Osteocyte (in vitro differentiated cells): Measurements from ENCODE around the gene ACSL1. TPM values are rescaled to one million over a fixed set of nuclear protein-coding genes. Genes with fewer than 3 reads are reported as not detected.

Experiments used
- DNase-seq: peaks from one replicate; pipeline ENCODE4 v3.0.0; 2021; ENCODE audit warnings: mixed read lengths; ENCODE audit not compliant: unreplicated experiment; ENCODE audit errors: extremely low spot score
- H3K27ac Mint-ChIP-seq: one replicate; pipeline ENCODE4 v1.8.0; 2021; ENCODE audit warnings: mild to moderate bottlenecking, mixed read lengths; ENCODE audit not compliant: unreplicated experiment
- H3K27me3 Mint-ChIP-seq: one replicate; pipeline ENCODE4 v1.8.0; 2021; ENCODE audit warnings: mixed read lengths; ENCODE audit not compliant: unreplicated experiment
- H3K36me3 Mint-ChIP-seq: one replicate; pipeline ENCODE4 v1.8.0; 2021; ENCODE audit warnings: mixed read lengths; ENCODE audit not compliant: unreplicated experiment
- H3K4me1 Mint-ChIP-seq: one replicate; pipeline ENCODE4 v1.8.0; 2021; ENCODE audit warnings: mixed read lengths; ENCODE audit not compliant: unreplicated experiment
- H3K4me3 Mint-ChIP-seq: one replicate; pipeline ENCODE4 v1.8.0; 2021; ENCODE audit warnings: mild to moderate bottlenecking, moderate library complexity, mixed read lengths; ENCODE audit not compliant: unreplicated experiment
- H3K9me3 Mint-ChIP-seq: one replicate; pipeline ENCODE4 v1.8.0; 2021; ENCODE audit warnings: mixed read lengths; ENCODE audit not compliant: unreplicated experiment
- CTCF ChIP-seq: fragments of 200-600 bp; sonication (generic); IDR thresholded peaks from 2 replicates; pipeline ENCODE4 v1.5.0; 2021; ENCODE audit warnings: antibody characterized with exemption, mild to moderate bottlenecking, moderate library complexity
- total RNA-seq: library from RNA; stranded (reverse); gene quantifications from 2 replicates; pipeline ENCODE4 v1.2.1, GENCODE V29; 2021

Gene ACSL1
- total RNA-seq, 1 donor from 2014 or later = 28.6 TPM

GRCh38 chr4:184728858-184729257, 96.9 kb downstream of the ACSL1 start:
- no peak overlapping the region for H3K4me3 Mint-ChIP-seq
- no peaks in the 10 kb centered on the region for H3K36me3 Mint-ChIP-seq
- H3K9me3 Mint-ChIP-seq = no peaks in the 10 kb centered on the region
- no peak for DNase-seq
- TF ChIP-seq CTCF = no peak
- H3K4me1 Mint-ChIP-seq = peaks cover 32% of the 10 kb centered on the region
- H3K27me3 Mint-ChIP-seq = no peaks in the 10 kb centered on the region
- H3K27ac Mint-ChIP-seq = peak overlapping the region; percentile 6

- H3K27ac Mint-ChIP-seq = no peak overlapping the region
- DNase-seq = no peak
- H3K9me3 Mint-ChIP-seq = no peaks in the 10 kb centered on the region
- H3K36me3 Mint-ChIP-seq = no peaks in the 10 kb centered on the region
- no peak overlapping the region for H3K4me3 Mint-ChIP-seq
- no peaks in the 10 kb centered on the region for H3K27me3 Mint-ChIP-seq
- peaks cover 22% of the 10 kb centered on the region for H3K4me1 Mint-ChIP-seq
- no peak for TF ChIP-seq CTCF
These were observed 98.3 kb downstream of the ACSL1 start for GRCh38 chr4:184727430-184727829.

GRCh38 chr4:184722798-184723197, 103.0 kb downstream of the ACSL1 start:
- no peak overlapping the region for H3K27ac Mint-ChIP-seq
- H3K9me3 Mint-ChIP-seq = peaks cover 15% of the 10 kb centered on the region
- no peak for TF ChIP-seq CTCF
- H3K27me3 Mint-ChIP-seq = no peaks in the 10 kb centered on the region
- no peaks in the 10 kb centered on the region for H3K4me1 Mint-ChIP-seq
- no peak for DNase-seq
- peaks cover 12% of the 10 kb centered on the region for H3K36me3 Mint-ChIP-seq
- H3K4me3 Mint-ChIP-seq = no peak overlapping the region

- Mint-ChIP-seq H3K36me3 (peaks cover 16% of the 10 kb centered on the region), H3K27ac (no peak overlapping the region), H3K4me1 (peaks cover 3% of the 10 kb centered on the region), H3K9me3 (peaks cover 15% of the 10 kb centered on the region), H3K27me3 (no peaks in the 10 kb centered on the region), H3K4me3 (no peak overlapping the region)
- no peak for TF ChIP-seq CTCF
- no peak for DNase-seq
These were observed 104.5 kb downstream of the ACSL1 start for GRCh38 chr4:184721254-184721653.

- no peak overlapping the region for H3K4me3 Mint-ChIP-seq
- no peak for TF ChIP-seq CTCF
- DNase-seq = no peak
- H3K27me3 Mint-ChIP-seq = no peaks in the 10 kb centered on the region
- H3K36me3 Mint-ChIP-seq = peaks cover 17% of the 10 kb centered on the region
- no peak overlapping the region for H3K27ac Mint-ChIP-seq
- peaks cover 3% of the 10 kb centered on the region for H3K4me1 Mint-ChIP-seq
- H3K9me3 Mint-ChIP-seq = peaks cover 15% of the 10 kb centered on the region
These were observed 106.4 kb downstream of the ACSL1 start for GRCh38 chr4:184719407-184719806.
